Right atrium auricular region (tissue), 2 donors: ENCODE data around the gene CRTC2. TPM values are rescaled to one million over a fixed set of nuclear protein-coding genes. Genes with fewer than 3 reads are reported as not detected.

Experiments used
- DNase-seq: peaks from one replicate; pipeline ENCODE4 v3.0.0-alpha.2; 2019; ENCODE audit warnings: low spot score
- H3K27ac ChIP-seq, 2 donors: fragments of 200-600 bp; sonication (generic); 1 replicate in 1 of 2; 2 replicates in 1 of 2; pipeline ENCODE4 v1.5.1; 2016 to 2019
- H3K27me3 ChIP-seq, 2 donors: fragments of 200-600 bp; sonication (generic); one replicate each; pipeline versions ENCODE4 v1.5.1 to v1.6.0; 2017 to 2019
- H3K36me3 ChIP-seq: fragments of 200-600 bp; sonication (generic); one replicate; pipeline ENCODE4 v1.5.1; 2016
- H3K4me1 ChIP-seq, 2 donors: fragments of 200-600 bp; sonication (generic); one replicate each; pipeline versions ENCODE4 v1.5.1 to v1.6.0; 2017 to 2019
- H3K4me3 ChIP-seq, 2 donors: fragments of 200-600 bp; sonication (generic); 1 replicate in 1 of 2; 2 replicates in 1 of 2; pipeline ENCODE4 v1.5.1; 2017 to 2019; ENCODE audit warnings: mild to moderate bottlenecking in 1 of 2, moderate library complexity in 1 of 2
- H3K9me3 ChIP-seq, 2 donors: fragments of 200-600 bp; sonication (generic); one replicate each; pipeline ENCODE4 v1.5.1; 2019
- total RNA-seq, 2 donors: library from RNA; depleted of rRNA; stranded (reverse); fragments of >200 nt; gene quantifications; one replicate each; pipeline ENCODE4 v1.1.0, GENCODE V29; 2016
- TF ChIP-seq, protein P1 (sequence below), 2 donors: fragments of 200-600 bp; sonication (generic); IDR thresholded peaks; one replicate each; pipeline ENCODE4 v1.5.1; 2019; ENCODE audit warnings: antibody characterized with exemption in 2 of 2

Gene CRTC2
- total RNA-seq, 2 donors from 2014 or later: 10.5 to 14.3 TPM

DNA sequence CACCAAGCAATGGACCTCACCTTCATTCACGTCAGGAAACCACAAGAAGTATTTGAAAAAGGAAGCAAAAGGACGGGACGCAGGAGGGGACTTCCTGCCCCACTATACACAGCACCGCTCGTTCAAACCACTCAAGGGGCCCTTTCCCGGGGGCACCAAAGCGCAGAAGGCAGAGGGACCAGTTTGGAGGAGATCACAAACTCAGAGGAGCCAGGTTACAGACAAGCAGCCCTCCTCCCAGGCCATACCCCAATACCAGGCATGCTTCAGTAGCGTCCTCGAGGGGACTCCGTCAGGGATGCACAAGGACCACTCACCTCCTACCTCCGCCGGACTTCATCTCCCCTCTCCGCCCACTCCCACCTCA is 685 bp downstream of the CRTC2 start:
- peaks cover 38% of the 10 kb centered on the region for H3K36me3 ChIP-seq
- TF ChIP-seq, protein P1, sequence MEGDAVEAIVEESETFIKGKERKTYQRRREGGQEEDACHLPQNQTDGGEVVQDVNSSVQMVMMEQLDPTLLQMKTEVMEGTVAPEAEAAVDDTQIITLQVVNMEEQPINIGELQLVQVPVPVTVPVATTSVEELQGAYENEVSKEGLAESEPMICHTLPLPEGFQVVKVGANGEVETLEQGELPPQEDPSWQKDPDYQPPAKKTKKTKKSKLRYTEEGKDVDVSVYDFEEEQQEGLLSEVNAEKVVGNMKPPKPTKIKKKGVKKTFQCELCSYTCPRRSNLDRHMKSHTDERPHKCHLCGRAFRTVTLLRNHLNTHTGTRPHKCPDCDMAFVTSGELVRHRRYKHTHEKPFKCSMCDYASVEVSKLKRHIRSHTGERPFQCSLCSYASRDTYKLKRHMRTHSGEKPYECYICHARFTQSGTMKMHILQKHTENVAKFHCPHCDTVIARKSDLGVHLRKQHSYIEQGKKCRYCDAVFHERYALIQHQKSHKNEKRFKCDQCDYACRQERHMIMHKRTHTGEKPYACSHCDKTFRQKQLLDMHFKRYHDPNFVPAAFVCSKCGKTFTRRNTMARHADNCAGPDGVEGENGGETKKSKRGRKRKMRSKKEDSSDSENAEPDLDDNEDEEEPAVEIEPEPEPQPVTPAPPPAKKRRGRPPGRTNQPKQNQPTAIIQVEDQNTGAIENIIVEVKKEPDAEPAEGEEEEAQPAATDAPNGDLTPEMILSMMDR (IDR thresholded peaks at IDR 0.05): no peak
- H3K4me3 ChIP-seq: peak overlapping the region; percentile 79 to 88
- H3K27ac ChIP-seq: peak overlapping the region; percentile 94 to 97
- H3K27me3 ChIP-seq: no peaks in the 10 kb centered on the region
- peaks cover 0 to 65% of the 10 kb centered on the region in 2 donors for H3K4me1 ChIP-seq
- DNase-seq: no peak
- no peaks in the 10 kb centered on the region for H3K9me3 ChIP-seq

DNA sequence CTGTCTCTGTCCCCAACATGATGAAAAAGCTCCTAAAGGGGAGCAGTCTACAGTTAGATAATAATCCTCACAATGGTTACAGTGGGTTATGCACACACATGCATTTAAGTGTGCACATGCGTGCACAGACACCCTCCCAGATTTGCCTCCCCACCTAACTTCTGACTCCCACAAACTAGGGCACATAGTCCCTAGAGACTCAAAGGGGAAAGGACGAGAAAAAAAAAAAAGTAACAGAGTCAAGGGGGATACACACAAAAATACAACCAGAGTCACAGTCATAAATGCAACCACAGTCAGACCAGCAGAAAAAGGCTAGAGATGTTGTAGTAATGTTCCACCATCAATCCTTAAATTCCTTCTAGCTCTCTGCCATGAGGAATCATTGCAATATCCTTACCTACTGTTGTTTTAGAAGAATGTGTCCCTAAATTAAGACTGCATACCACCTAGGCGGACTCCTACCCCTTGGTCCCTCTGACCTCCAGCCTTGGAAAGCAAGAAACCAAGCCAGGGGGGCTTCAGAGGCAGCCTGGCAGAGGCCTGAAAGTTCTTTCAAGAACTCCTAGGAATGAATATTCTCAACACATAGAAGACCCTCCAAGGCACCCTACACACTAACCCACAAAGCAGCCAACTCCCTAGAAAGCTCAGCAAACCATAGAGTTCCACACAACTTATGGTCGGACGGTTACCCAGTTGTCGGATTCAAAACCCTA is 1.3 kb downstream of the CRTC2 start:
- Histone ChIP-seq H3K4me3 (peak overlapping the region; percentile 79 to 88), H3K36me3 (peaks cover 44% of the 10 kb centered on the region), H3K27me3 (no peaks in the 10 kb centered on the region), H3K4me1 (peaks cover 0 to 59% of the 10 kb centered on the region in 2 donors), H3K9me3 (no peaks in the 10 kb centered on the region), H3K27ac (peak overlapping the region; percentile 94 to 97)
- TF ChIP-seq, protein P1 (IDR thresholded peaks at IDR 0.05): no peak
- no peak for DNase-seq

DNA sequence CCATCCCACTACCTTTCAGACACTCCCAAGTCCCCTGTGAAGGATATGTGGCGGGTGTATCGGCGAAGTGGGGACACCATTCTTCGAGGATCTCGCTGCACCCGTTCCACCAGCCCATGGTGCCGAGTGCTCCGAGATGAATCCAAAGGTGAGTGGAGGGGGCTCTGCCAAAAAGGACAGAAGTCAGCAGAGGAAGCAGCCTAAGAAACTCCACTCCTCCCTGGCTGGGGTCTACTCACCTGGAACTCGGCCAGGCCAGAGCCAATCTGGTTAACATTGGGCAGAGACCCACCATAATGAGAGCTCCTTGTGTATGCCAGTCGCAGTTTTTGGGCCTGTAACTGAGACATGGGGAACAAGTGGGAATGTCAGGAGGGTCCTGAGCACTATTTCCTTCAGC is 3.6 kb downstream of the CRTC2 start:
- no peak for DNase-seq
- no peaks in the 10 kb centered on the region for H3K27me3 ChIP-seq
- peaks cover 0 to 36% of the 10 kb centered on the region in 2 donors for H3K4me1 ChIP-seq
- peaks cover 52% of the 10 kb centered on the region for H3K36me3 ChIP-seq
- H3K27ac ChIP-seq: no peak overlapping the region
- H3K4me3 ChIP-seq: no peak overlapping the region
- TF ChIP-seq, protein P1 (IDR thresholded peaks at IDR 0.05): no peak
- H3K9me3 ChIP-seq: no peaks in the 10 kb centered on the region

DNA sequence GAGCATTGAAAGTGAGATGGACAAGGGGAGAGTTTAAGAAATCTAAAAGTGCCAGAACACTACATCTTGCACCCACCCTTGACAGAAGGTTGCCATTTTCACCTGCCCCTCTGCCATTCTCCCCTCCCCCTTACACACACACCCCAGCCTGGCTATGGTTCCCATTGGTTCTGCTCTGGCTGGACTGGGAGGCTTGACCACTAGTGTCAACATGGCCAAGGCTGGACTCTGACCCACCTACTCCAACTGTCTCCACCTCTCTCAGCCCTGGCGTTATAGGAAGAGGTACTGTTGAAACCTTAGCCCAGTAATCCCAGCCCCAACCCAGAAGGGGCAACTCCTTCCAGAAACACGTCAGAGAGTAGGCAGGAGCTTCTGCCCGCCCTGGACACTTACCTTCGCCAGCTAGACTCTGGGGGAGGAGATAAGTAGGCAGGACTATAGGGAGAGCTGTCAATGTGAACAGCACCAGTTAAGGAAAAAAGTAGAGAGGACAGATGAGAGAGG is 4.5 kb downstream of the CRTC2 start:
- Histone ChIP-seq H3K4me3 (no peak overlapping the region), H3K4me1 (peaks cover 0 to 27% of the 10 kb centered on the region in 2 donors), H3K36me3 (peaks cover 60% of the 10 kb centered on the region), H3K9me3 (no peaks in the 10 kb centered on the region), H3K27me3 (no peaks in the 10 kb centered on the region), H3K27ac (peak overlapping the region in 1 of 2 donors; percentile 10)
- no peak for DNase-seq
- TF ChIP-seq, protein P1 (IDR thresholded peaks at IDR 0.05): no peak

DNA sequence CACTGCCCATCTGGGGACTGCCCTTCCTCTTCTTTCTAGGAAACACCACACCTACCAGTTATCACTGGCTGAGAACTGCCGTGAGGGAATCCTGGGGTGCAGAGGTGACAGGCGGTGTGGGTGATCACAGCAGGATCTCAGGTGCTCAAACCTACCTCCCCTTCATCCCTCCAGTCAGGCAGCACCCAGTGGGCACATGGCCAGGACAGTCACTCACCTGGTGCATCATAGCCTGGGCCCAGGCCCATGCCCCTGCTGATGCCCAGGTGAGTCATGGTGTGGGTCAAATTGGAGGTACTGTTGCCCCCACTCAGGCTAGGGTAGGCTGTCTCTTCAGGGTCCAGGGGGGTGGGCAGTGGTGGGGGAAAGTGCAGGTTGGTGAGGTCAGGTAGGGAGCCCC is 6.6 kb downstream of the CRTC2 start:
- TF ChIP-seq, protein P1 (IDR thresholded peaks at IDR 0.05): no peak
- Histone ChIP-seq H3K4me3 (no peak overlapping the region), H3K27ac (no peak overlapping the region), H3K36me3 (peaks cover 77% of the 10 kb centered on the region), H3K4me1 (peaks cover 0 to 20% of the 10 kb centered on the region in 2 donors), H3K9me3 (no peaks in the 10 kb centered on the region), H3K27me3 (no peaks in the 10 kb centered on the region)
- DNase-seq: no peak
